Measurements from ENCODE around the gene SLC25A48. TPM values are rescaled to one million over a fixed set of nuclear protein-coding genes. Genes with fewer than 3 reads are reported as not detected.

Gene SLC25A48
- total RNA-seq, 1 donor from 2014 or later: not detected

DNA sequence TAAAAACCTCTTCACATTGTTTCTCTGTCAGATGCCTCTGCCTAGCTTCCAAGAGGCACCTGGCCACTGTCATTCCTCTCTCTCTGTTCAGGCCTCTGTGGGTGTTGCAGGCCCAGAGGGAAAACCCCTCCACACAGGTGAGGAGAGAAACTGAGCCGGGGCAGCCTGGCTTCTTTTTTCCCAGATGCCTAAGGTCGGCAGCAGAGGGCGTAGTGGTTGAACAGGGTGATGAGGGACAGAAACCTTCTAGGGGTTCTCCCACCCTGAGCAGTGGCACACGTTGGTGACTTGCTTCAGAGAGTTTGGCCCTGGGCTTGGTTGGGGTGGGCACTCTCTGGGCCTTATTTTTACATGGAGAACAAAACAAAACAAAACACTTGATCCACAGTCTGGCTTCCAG lies 49.0 kb downstream of the SLC25A48 start:
- Mint-ChIP-seq H3K27ac (ENCODE audit: unreplicated experiment) (no peak overlapping the region), H3K4me3 (ENCODE audit: unreplicated experiment) (no peak overlapping the region), H3K36me3 (ENCODE audit: unreplicated experiment) (no peaks in the 10 kb centered on the region), H3K27me3 (ENCODE audit: unreplicated experiment) (peaks cover 44% of the 10 kb centered on the region), H3K4me1 (ENCODE audit: unreplicated experiment) (peaks cover 5% of the 10 kb centered on the region), H3K9me3 (ENCODE audit: unreplicated experiment) (no peaks in the 10 kb centered on the region)
- no peak for DNase-seq (ENCODE audit: extremely low spot score, unreplicated experiment)
- TF ChIP-seq, protein P1, sequence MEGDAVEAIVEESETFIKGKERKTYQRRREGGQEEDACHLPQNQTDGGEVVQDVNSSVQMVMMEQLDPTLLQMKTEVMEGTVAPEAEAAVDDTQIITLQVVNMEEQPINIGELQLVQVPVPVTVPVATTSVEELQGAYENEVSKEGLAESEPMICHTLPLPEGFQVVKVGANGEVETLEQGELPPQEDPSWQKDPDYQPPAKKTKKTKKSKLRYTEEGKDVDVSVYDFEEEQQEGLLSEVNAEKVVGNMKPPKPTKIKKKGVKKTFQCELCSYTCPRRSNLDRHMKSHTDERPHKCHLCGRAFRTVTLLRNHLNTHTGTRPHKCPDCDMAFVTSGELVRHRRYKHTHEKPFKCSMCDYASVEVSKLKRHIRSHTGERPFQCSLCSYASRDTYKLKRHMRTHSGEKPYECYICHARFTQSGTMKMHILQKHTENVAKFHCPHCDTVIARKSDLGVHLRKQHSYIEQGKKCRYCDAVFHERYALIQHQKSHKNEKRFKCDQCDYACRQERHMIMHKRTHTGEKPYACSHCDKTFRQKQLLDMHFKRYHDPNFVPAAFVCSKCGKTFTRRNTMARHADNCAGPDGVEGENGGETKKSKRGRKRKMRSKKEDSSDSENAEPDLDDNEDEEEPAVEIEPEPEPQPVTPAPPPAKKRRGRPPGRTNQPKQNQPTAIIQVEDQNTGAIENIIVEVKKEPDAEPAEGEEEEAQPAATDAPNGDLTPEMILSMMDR (IDR thresholded peaks at IDR 0.05): no peak

DNA sequence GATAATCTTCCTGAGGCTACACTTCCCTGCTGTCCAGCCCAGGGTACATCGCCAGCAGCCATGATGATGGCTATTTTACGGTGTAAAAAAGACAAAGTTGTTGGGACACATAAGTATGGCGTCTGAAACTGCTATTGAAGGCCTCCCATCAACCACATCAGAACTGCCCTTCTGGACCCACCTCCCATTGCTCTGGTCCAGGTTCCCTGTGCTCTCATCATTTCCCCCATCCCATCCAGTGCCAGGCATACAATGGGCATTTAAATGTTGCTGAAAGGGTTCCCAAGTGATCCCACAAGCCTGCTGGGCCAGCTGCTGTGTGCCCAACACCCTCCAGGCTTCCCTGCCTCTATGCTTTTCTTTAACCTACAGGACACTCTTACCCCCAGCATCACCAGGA lies 50.6 kb downstream of the SLC25A48 start:
- H3K27me3 Mint-ChIP-seq (ENCODE audit: unreplicated experiment): peaks cover 46% of the 10 kb centered on the region
- peaks cover 5% of the 10 kb centered on the region for H3K4me1 Mint-ChIP-seq (ENCODE audit: unreplicated experiment)
- TF ChIP-seq, protein P1 (IDR thresholded peaks at IDR 0.05): no peak
- no peaks in the 10 kb centered on the region for H3K9me3 Mint-ChIP-seq (ENCODE audit: unreplicated experiment)
- no peaks in the 10 kb centered on the region for H3K36me3 Mint-ChIP-seq (ENCODE audit: unreplicated experiment)
- no peak for DNase-seq (ENCODE audit: extremely low spot score, unreplicated experiment)
- no peak overlapping the region for H3K4me3 Mint-ChIP-seq (ENCODE audit: unreplicated experiment)
- no peak overlapping the region for H3K27ac Mint-ChIP-seq (ENCODE audit: unreplicated experiment)

DNA sequence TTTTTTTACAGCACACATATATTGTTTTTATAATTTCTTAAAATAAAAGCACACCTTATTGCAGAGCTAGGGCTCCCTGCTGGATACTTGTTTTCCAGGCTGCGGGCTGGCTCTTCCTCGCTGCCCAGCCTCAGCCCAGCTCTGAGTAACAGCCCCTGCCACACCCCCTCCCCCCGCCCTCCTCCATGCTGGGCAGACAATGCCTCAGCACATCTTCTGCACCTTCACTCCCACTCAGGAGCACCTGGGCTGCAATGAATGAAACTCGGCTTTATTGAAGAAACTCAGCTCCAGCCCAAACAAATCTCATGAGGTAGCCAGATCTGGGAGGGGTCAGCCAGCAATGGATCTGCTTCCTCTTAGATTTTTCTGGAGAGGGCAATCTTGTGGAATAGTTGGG lies 51.7 kb downstream of the SLC25A48 start:
- Mint-ChIP-seq H3K27ac (ENCODE audit: unreplicated experiment) (no peak overlapping the region), H3K36me3 (ENCODE audit: unreplicated experiment) (no peaks in the 10 kb centered on the region), H3K27me3 (ENCODE audit: unreplicated experiment) (peaks cover 35% of the 10 kb centered on the region), H3K4me1 (ENCODE audit: unreplicated experiment) (peaks cover 5% of the 10 kb centered on the region), H3K9me3 (ENCODE audit: unreplicated experiment) (no peaks in the 10 kb centered on the region), H3K4me3 (ENCODE audit: unreplicated experiment) (no peak overlapping the region)
- TF ChIP-seq, protein P1 (IDR thresholded peaks at IDR 0.05): no peak
- DNase-seq (ENCODE audit: extremely low spot score, unreplicated experiment): no peak

DNA sequence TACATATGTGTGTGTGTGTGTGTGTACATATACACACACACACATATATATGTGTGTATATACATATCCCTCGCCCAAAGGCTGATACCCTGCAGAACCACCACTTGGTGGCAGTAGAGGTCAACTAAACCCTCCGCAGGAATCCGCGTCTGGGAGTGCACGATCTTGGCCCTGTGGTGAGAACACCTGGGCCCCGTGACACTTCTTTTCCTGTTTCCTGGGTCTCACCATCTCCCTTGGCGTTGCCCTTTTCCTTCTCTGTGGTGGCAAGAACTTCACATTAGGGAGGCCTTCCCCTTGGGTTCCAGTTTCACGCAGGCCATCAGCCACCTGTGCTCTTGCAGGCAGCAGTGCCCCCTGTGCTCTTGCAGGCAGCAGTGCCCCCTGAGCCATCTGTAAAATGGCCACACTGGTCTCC lies 53.0 kb downstream of the SLC25A48 start:
- DNase-seq (ENCODE audit: extremely low spot score, unreplicated experiment): peak; percentile 88
- H3K9me3 Mint-ChIP-seq (ENCODE audit: unreplicated experiment): no peaks in the 10 kb centered on the region
- TF ChIP-seq, protein P1 (IDR thresholded peaks at IDR 0.05): peak; percentile 94
- H3K36me3 Mint-ChIP-seq (ENCODE audit: unreplicated experiment): no peaks in the 10 kb centered on the region
- peaks cover 13% of the 10 kb centered on the region for H3K4me1 Mint-ChIP-seq (ENCODE audit: unreplicated experiment)
- no peak overlapping the region for H3K4me3 Mint-ChIP-seq (ENCODE audit: unreplicated experiment)
- H3K27me3 Mint-ChIP-seq (ENCODE audit: unreplicated experiment): peaks cover 25% of the 10 kb centered on the region
- no peak overlapping the region for H3K27ac Mint-ChIP-seq (ENCODE audit: unreplicated experiment)

DNA sequence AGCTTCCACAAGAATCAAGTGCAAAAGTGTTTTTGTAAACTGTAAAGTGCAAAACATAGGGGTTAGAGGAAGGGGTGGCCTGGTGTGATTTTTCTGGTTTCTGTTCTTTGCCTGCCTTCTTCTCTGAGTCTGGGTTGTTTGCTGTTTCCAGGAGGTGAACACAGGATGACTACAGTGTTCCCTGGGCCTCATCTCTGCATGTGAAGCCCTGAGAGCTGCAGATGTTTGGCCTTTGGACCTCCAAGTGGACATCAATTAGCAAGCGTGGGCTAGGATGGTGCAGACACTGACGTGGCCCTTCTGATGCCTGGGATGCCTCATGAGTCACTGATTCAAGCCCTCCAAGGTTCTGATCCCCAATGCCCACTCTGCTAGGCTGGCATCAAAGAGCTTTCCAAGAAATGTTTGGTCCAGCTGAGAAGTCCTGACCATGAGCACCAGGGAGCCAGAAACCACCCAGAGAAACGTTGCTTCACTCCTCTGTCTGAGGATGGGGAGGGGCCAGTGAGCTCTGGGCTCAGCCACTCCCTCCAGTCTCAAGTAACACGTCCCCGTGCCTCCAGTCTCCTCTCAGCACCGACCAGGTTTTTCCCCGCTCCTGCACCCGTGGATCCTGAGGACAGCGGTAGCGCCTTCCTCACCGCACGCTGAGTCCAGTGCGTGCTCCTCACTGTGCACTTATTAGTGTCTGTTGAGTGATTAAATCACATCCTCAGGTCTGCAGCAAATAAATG lies 53.6 kb downstream of the SLC25A48 start:
- Mint-ChIP-seq H3K27me3 (ENCODE audit: unreplicated experiment) (peaks cover 19% of the 10 kb centered on the region), H3K27ac (ENCODE audit: unreplicated experiment) (no peak overlapping the region), H3K36me3 (ENCODE audit: unreplicated experiment) (no peaks in the 10 kb centered on the region), H3K4me3 (ENCODE audit: unreplicated experiment) (no peak overlapping the region), H3K9me3 (ENCODE audit: unreplicated experiment) (no peaks in the 10 kb centered on the region), H3K4me1 (ENCODE audit: unreplicated experiment) (peaks cover 13% of the 10 kb centered on the region)
- DNase-seq (ENCODE audit: extremely low spot score, unreplicated experiment): no peak
- TF ChIP-seq, protein P1 (IDR thresholded peaks at IDR 0.05): no peak

All from osteocyte (in vitro differentiated cells).